PC-3 (cell line): ENCODE measurements around the gene EFCC1. TPM values are rescaled to one million over a fixed set of nuclear protein-coding genes. Genes with fewer than 3 reads are reported as not detected.

Experiments used
- ATAC-seq: fragments of 200-7000 bp; cut with Tn5 transposase; 2 replicates; pipeline ENCODE4 v1.9.1; 2020; ENCODE audit warnings: mild to moderate bottlenecking, moderate library complexity
- BruUV-seq: library from RNA; stranded (reverse); fragments of 400-500 nt; replicated peaks from 2 replicates; lab custom pipeline; 2021; lab: Mats Ljungman, UMichigan
- CTCF ChIA-PET: fragments of 300-600 bp; sonication (Branson Sonifier 250); formaldehyde crosslinking; loops from one replicate; lab custom pipeline; 2022; ENCODE audit warnings: antibody characterized with exemption; lab: Charles Lee
- POLR2A ChIA-PET: fragments of 300-600 bp; sonication (Branson Sonifier 250); formaldehyde crosslinking; loops from one replicate; lab custom pipeline; 2022; ENCODE audit warnings: antibody characterized with exemption; ENCODE audit not compliant: unreplicated experiment; lab: Charles Lee
- DNase-seq: peaks from one replicate; pipeline ENCODE4 v3.0.0-alpha.2; 2015
- H2AFZ ChIP-seq: fragments of 300-600 bp; sonication (generic); 2 replicates; pipeline ENCODE4 v1.6.0; 2016; ENCODE audit warnings: antibody characterized with exemption, low read length
- H3F3A ChIP-seq: fragments of 300-600 bp; sonication (generic); one replicate; pipeline ENCODE4 v1.6.0; 2017; ENCODE audit warnings: antibody characterized with exemption, low read length, control low read depth, mild to moderate bottlenecking; ENCODE audit not compliant: unreplicated experiment
- H3K27ac ChIP-seq: fragments of 300-600 bp; sonication (generic); 2 replicates; pipeline ENCODE4 v1.5.1; 2016; ENCODE audit warnings: mild to moderate bottlenecking, low read length
- H3K27me3 ChIP-seq: fragments of 300-600 bp; sonication (generic); 2 replicates; pipeline ENCODE4 v1.6.1; 2016; ENCODE audit warnings: low read length, mixed read lengths
- H3K36me3 ChIP-seq: fragments of 300-600 bp; sonication (generic); 2 replicates; pipeline ENCODE4 v1.6.1; 2016; ENCODE audit warnings: low read depth, mixed run types, low read length, mixed read lengths
- H3K4me1 ChIP-seq: fragments of 300-600 bp; sonication (generic); 2 replicates; pipeline ENCODE4 v1.5.1; 2016; ENCODE audit warnings: low read length; ENCODE audit not compliant: insufficient read depth
- H3K4me2 ChIP-seq: fragments of 300-600 bp; sonication (generic); 2 replicates; pipeline ENCODE4 v1.6.0; 2016; ENCODE audit warnings: low read length
- H3K4me3 ChIP-seq: fragments of 300-600 bp; sonication (generic); 2 replicates; pipeline ENCODE4 v1.5.1; 2016; ENCODE audit warnings: mild to moderate bottlenecking, low read length, mixed read lengths
- H3K79me2 ChIP-seq: fragments of 300-600 bp; sonication (generic); 2 replicates; pipeline ENCODE4 v1.6.1; 2017; ENCODE audit warnings: low read length, mixed read lengths
- H3K9ac ChIP-seq: fragments of 300-600 bp; sonication (generic); 2 replicates; pipeline ENCODE4 v1.6.0; 2016; ENCODE audit warnings: mild to moderate bottlenecking, low read length
- H3K9me2 ChIP-seq: fragments of 300-600 bp; sonication (generic); replicated peaks from 2 replicates; pipeline ENCODE4 v1.6.1; 2016; ENCODE audit warnings: mixed run types, low read length, mixed read lengths
- H3K9me3 ChIP-seq: fragments of 300-600 bp; sonication (generic); 2 replicates; pipeline ENCODE4 v1.6.1; 2016; ENCODE audit warnings: low read length, mixed read lengths
- H4K20me1 ChIP-seq: fragments of 300-600 bp; sonication (generic); 2 replicates; pipeline ENCODE4 v1.6.1; 2016; ENCODE audit warnings: low read length, mixed read lengths
- EZH2 ChIP-seq: fragments of 300-600 bp; sonication (generic); IDR thresholded peaks from one replicate; pipeline ENCODE4 v1.6.1; 2017; ENCODE audit warnings: antibody characterized with exemption, mild to moderate bottlenecking, low read length; ENCODE audit not compliant: unreplicated experiment
- EZH2phosphoT487 ChIP-seq: fragments of 300-600 bp; sonication (generic); IDR thresholded peaks from 2 replicates; pipeline ENCODE4 v1.6.1; 2018; ENCODE audit warnings: mild to moderate bottlenecking, antibody characterized with exemption, low read length, borderline replicate concordance
- intact Hi-C: fragments of 100-400 bp; cut with micrococcal nuclease; formaldehyde crosslinking; loops from 2 replicates; pipeline ENCODE4 v1.9.0; 2023
- total RNA-seq: library from RNA; depleted of rRNA; stranded (reverse); fragments of >200 nt; gene quantifications from 2 replicates; pipeline ENCODE4 v1.2.3, GENCODE V29; 2014
- TF ChIP-seq, protein P1 (sequence below): fragments of 300-600 bp; sonication (generic); conservative IDR thresholded peaks from 2 replicates; pipeline ENCODE4 v1.5.1; 2017; ENCODE audit warnings: antibody characterized with exemption, low read depth, mild to moderate bottlenecking, low read length

EFCC1 gene
- total RNA-seq, 1 experiment from 2014 or later = not detected

DNA sequence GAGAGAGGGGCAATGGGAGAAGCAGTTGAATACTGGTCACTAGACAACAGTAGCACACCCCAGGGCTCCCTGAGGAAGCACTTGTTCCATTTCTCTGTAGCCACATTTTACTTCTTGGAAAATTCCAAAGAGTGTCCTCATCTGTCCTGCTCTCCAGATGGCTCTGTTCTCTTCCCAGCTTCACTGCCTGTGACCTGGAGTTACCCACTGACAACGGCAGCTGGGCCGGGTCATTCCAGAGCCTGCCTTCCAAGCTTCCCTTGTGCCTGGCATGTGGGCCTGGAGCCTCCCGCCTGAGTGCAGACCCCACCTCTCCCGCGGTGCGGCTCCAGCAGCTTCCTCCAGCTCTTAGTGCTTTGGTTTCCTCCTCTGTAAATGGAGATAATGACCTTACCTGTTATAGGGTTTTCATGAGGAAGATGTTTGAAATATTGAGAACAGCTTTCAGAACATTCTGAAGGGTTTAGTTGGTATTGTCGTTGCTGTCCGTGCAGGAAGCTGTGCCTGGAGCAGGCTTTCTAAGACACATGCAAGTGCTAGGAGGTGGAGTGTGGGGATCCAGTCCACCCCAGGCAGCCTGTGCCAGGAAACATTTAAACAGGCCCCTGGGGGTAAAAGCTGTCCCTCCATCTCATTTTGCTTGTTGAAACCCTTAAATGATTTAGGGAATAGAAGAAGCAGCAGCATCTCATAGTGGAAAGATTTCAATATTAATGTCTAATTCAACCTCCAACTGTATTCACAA, 24.8 kb downstream of the EFCC1 start:
- H3K9me3 ChIP-seq = no peaks in the 10 kb centered on the region
- ATAC-seq (no peak), DNase-seq (no peak)
- H3K4me3 ChIP-seq = no peak overlapping the region
- no peaks in the 10 kb centered on the region for H3F3A ChIP-seq
- ChIA-PET POLR2A (no interaction called here), CTCF (no interaction called here)
- no peaks in the 10 kb centered on the region for H3K27me3 ChIP-seq
- H3K9ac ChIP-seq = no peak overlapping the region
- TF ChIP-seq, protein P1, sequence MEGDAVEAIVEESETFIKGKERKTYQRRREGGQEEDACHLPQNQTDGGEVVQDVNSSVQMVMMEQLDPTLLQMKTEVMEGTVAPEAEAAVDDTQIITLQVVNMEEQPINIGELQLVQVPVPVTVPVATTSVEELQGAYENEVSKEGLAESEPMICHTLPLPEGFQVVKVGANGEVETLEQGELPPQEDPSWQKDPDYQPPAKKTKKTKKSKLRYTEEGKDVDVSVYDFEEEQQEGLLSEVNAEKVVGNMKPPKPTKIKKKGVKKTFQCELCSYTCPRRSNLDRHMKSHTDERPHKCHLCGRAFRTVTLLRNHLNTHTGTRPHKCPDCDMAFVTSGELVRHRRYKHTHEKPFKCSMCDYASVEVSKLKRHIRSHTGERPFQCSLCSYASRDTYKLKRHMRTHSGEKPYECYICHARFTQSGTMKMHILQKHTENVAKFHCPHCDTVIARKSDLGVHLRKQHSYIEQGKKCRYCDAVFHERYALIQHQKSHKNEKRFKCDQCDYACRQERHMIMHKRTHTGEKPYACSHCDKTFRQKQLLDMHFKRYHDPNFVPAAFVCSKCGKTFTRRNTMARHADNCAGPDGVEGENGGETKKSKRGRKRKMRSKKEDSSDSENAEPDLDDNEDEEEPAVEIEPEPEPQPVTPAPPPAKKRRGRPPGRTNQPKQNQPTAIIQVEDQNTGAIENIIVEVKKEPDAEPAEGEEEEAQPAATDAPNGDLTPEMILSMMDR = no peak
- no peak for TF ChIP-seq EZH2phosphoT487
- no peak for TF ChIP-seq EZH2
- no peak overlapping the region for H2AFZ ChIP-seq
- intact Hi-C loops = no loop called here
- H3K4me2 ChIP-seq = no peak overlapping the region
- H3K27ac ChIP-seq = no peak overlapping the region
- BruUV-seq = no TSS peak
- peaks cover 5% of the 10 kb centered on the region; the same call in 1 of the 2 replicates for H3K4me1 ChIP-seq
- H3K79me2 ChIP-seq = no peaks in the 10 kb centered on the region
- no peaks in the 10 kb centered on the region for H3K9me2 ChIP-seq
- no peaks in the 10 kb centered on the region for H3K36me3 ChIP-seq
- no peaks in the 10 kb centered on the region for H4K20me1 ChIP-seq

DNA sequence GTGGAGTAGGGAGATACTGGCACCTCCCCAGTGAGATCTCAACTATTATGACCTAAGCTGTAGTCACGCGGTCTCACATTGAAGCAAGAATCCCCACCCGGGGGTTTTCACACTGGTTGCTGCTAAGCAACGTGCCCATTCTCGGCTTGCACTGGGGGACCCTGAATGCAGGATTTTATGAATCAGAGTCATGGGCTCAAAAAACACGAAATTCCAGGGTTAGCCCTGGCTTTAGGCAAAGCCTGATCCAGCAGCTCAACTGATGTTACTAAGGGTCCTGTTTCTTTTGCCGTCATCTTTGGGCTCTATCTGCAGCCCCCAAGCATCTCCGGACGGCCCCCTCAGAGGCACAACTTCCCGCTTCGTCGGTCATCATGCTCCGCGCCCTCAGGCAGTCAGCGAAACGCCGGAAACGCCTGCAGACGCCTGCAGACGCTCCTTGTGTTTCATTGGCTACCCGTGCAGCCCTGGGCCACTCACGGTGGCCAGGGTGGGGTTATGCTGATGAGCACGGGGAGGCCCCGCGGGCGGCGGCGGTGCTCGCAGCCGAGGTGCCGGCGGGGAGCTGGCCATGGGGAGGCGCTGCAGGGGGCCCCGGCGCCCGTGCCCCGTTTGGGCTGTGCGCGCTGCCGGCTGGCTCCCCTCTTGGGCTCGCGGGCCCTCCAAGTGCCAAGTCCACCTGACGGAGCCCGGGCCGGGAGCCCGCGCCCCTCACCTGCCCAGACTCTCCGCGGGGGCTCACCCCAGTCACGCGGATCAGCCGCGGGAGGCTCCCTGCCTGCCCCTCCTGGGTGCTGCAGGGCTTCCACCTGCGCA, 25.8 kb downstream of the EFCC1 start:
- Histone ChIP-seq H3K27me3 (no peaks in the 10 kb centered on the region), H3K9ac (no peak overlapping the region), H3K9me3 (no peaks in the 10 kb centered on the region), H2AFZ (peak overlapping the region; percentile 89), H4K20me1 (no peaks in the 10 kb centered on the region), H3K36me3 (no peaks in the 10 kb centered on the region), H3K4me3 (peak overlapping the region; percentile 61), H3K9me2 (no peaks in the 10 kb centered on the region), H3K27ac (no peak overlapping the region), H3K4me1 (peaks cover 5% of the 10 kb centered on the region; the same call in 1 of the 2 replicates), H3K79me2 (no peaks in the 10 kb centered on the region), H3K4me2 (peak overlapping the region; percentile 86), H3F3A (no peaks in the 10 kb centered on the region)
- peak; percentile 89 for DNase-seq
- BruUV-seq = no TSS peak
- TF ChIP-seq, protein P1 = peak; percentile 65
- TF ChIP-seq EZH2 = no peak
- peak; percentile 99 for ATAC-seq
- POLR2A ChIA-PET = no interaction called here
- intact Hi-C loops = no loop called here
- CTCF ChIA-PET = interaction anchor here (0.6 kb wide), 1 partner anchor 56 kb away, joined by 3 read pairs; no protein-coding TSS in a partner anchor
